CD4-positive, alpha-beta T cell (primary cell): ENCODE results near the gene VPS13D. TPM values are rescaled to one million over a fixed set of nuclear protein-coding genes. Genes with fewer than 3 reads are reported as not detected.

Experiments used
- ATAC-seq: fragments of 200-7000 bp; cut with Tn5 transposase; one replicate; pipeline ENCODE4 v1.10.0; 2022; ENCODE audit warnings: mild to moderate bottlenecking; ENCODE audit not compliant: poor library complexity
- CTCF ChIA-PET: fragments of 350-600 bp; sonication (Branson Sonifier 250); formaldehyde crosslinking; loops from one replicate; lab custom pipeline; 2021; ENCODE audit warnings: antibody characterized with exemption, inconsistent platforms; lab: Charles Lee
- POLR2A ChIA-PET: fragments of 350-600 bp; sonication (Branson Sonifier 250); formaldehyde crosslinking; loops from one replicate; lab custom pipeline; 2021; ENCODE audit warnings: antibody characterized with exemption, inconsistent platforms; lab: Charles Lee
- DNase-seq, 14 experiments: peaks; one replicate each; pipeline ENCODE4 v3.0.0-alpha.2; 2013 to 2020; ENCODE audit warnings: mixed read lengths in 2 of 14
- H3K27ac ChIP-seq, 2 donors: one replicate each; pipeline versions ENCODE4 v1.5.1 to v1.7.0; 2013; ENCODE audit warnings: low read length in 2 of 2, low read depth in 1 of 2, mild to moderate bottlenecking in 1 of 2
- H3K27me3 ChIP-seq, 2 experiments: 1 replicate in 1 of 2; 2 replicates in 1 of 2; pipeline versions ENCODE4 v1.6.1 to v1.7.0; 2013; ENCODE audit warnings: low read length in 2 of 2, control low read depth in 1 of 2, mild to moderate bottlenecking in 1 of 2, moderate library complexity in 1 of 2; ENCODE audit not compliant: insufficient read depth in 2 of 2, control insufficient read depth in 1 of 2
- H3K36me3 ChIP-seq: one replicate; pipeline ENCODE4 v1.6.1; 2013; ENCODE audit warnings: low read length, control low read depth; ENCODE audit not compliant: insufficient read depth
- H3K4me1 ChIP-seq: one replicate; pipeline ENCODE4 v1.6.1; 2013; ENCODE audit warnings: low read length, control low read depth; ENCODE audit not compliant: insufficient read depth
- H3K4me3 ChIP-seq: one replicate; pipeline ENCODE4 v1.5.1; 2013; ENCODE audit warnings: mild to moderate bottlenecking, low read length, moderate library complexity
- H3K9me3 ChIP-seq, 2 experiments: 1 replicate in 1 of 2; 2 replicates in 1 of 2; pipeline versions ENCODE4 v1.6.1 to v1.7.0; 2013; ENCODE audit warnings: low read length in 2 of 2, mild to moderate bottlenecking in 2 of 2, control low read depth in 1 of 2, moderate library complexity in 1 of 2; ENCODE audit not compliant: control insufficient read depth in 1 of 2, insufficient read depth in 1 of 2
- H3K27ac Mint-ChIP-seq: one replicate; pipeline ENCODE4 v1.8.0; 2020; ENCODE audit warnings: mixed read lengths
- H3K27me3 Mint-ChIP-seq: one replicate; pipeline ENCODE4 v1.8.0; 2021; ENCODE audit warnings: mixed read lengths
- H3K36me3 Mint-ChIP-seq: one replicate; pipeline ENCODE4 v1.8.0; 2021; ENCODE audit warnings: low read depth, mixed read lengths
- H3K4me1 Mint-ChIP-seq: one replicate; pipeline ENCODE4 v1.8.0; 2021; ENCODE audit warnings: low read depth, mixed read lengths
- H3K4me3 Mint-ChIP-seq: one replicate; pipeline ENCODE4 v1.8.0; 2020; ENCODE audit warnings: mild to moderate bottlenecking, mixed read lengths
- H3K9me3 Mint-ChIP-seq: one replicate; pipeline ENCODE4 v1.8.0; 2020; ENCODE audit warnings: mixed read lengths
- CTCF ChIP-seq: fragments of 200-600 bp; IDR thresholded peaks from one replicate; pipeline ENCODE4 v1.8.0; 2022; ENCODE audit warnings: antibody characterized with exemption, mild to moderate bottlenecking
- intact Hi-C, 2 experiments: fragments of 100-400 bp; cut with DNase I in 1 of 2; cut with micrococcal nuclease in 1 of 2; formaldehyde crosslinking; loops; one replicate each; pipeline versions ENCODE4 v1.15.1 to v1.9.0; 2023 to 2025; cut with DNase I, micrococcal nuclease
- total RNA-seq, 174 experiments: library from RNA in 2 of 174; stranded (reverse) in 2 of 174; gene quantifications; one replicate each; pipeline ENCODE4 v1.2.3 and lab custom pipeline; 2021 to 2026

The VPS13D gene
- total RNA-seq, 2 experiments from 2014 or later, result 63.0 to 67.3 TPM

- Mint-ChIP-seq H3K9me3 (no peaks in the 10 kb centered on the region), H3K27me3 (no peaks in the 10 kb centered on the region), H3K4me1 (peaks cover 50% of the 10 kb centered on the region), H3K4me3 (peak overlapping the region; percentile 20), H3K36me3 (peaks cover 17% of the 10 kb centered on the region), H3K27ac (peak overlapping the region; percentile 83)
- H3K27me3 ChIP-seq, result no peaks in the 10 kb centered on the region
- H3K36me3 ChIP-seq, result peaks cover 30% of the 10 kb centered on the region
- POLR2A ChIA-PET, result interaction anchor here (0.6 to 5.9 kb wide), 9 partner anchors 21 to 190 kb away, joined by 3 to 68 read pairs (median 6); partner anchors contain the start of genes MIIP and VPS13D
- no peak for TF ChIP-seq CTCF
- CTCF ChIA-PET, result interaction anchor here (0.6 to 12.0 kb wide), 6 partner anchors 17 to 85 kb away, joined by 3 to 142 read pairs (median 3); no protein-coding TSS in a partner anchor
- no peak for DNase-seq
- H3K4me1 ChIP-seq, result peaks cover 49% of the 10 kb centered on the region
- peak overlapping the region; percentile 29 to 49 for H3K27ac ChIP-seq
- ATAC-seq, result no peak
- intact Hi-C loops, result loop anchor here (1.0 to 5.0 kb wide), 3 partner anchors 31 to 85 kb away; partner anchors contain the start of gene TNFRSF1B (in 2 of the 2)
- no peak overlapping the region for H3K4me3 ChIP-seq
- H3K9me3 ChIP-seq, result no peaks in the 10 kb centered on the region
These were observed 20.4 kb upstream of the VPS13D start for GRCh38 chr1:12209495-12209832.

- intact Hi-C loops, result no loop called here
- Mint-ChIP-seq H3K4me3 (no peak overlapping the region), H3K27me3 (no peaks in the 10 kb centered on the region), H3K9me3 (no peaks in the 10 kb centered on the region), H3K36me3 (no peaks in the 10 kb centered on the region), H3K4me1 (peaks cover 19% of the 10 kb centered on the region), H3K27ac (no peak overlapping the region)
- H3K9me3 ChIP-seq, result no peaks in the 10 kb centered on the region
- peaks cover 20% of the 10 kb centered on the region for H3K4me1 ChIP-seq
- no peak for TF ChIP-seq CTCF
- ATAC-seq (no peak), DNase-seq (no peak)
- ChIA-PET POLR2A (no interaction called here), CTCF (interaction anchor here (12.0 kb wide), 1 partner anchor 91 kb away, joined by 142 read pairs; no protein-coding TSS in a partner anchor)
- no peaks in the 10 kb centered on the region for H3K36me3 ChIP-seq
- H3K4me3 ChIP-seq, result no peak overlapping the region
- H3K27me3 ChIP-seq, result no peaks in the 10 kb centered on the region
- no peak overlapping the region for H3K27ac ChIP-seq
These were observed 14.5 kb upstream of the VPS13D start for GRCh38 chr1:12215118-12215961.

GRCh38 chr1:12219800-12220199 lies 10.0 kb upstream of the VPS13D start:
- POLR2A ChIA-PET, result no interaction called here
- Histone ChIP-seq H3K4me1 (no peaks in the 10 kb centered on the region), H3K9me3 (peaks cover 0 to 11% of the 10 kb centered on the region in 2 experiments), H3K27me3 (no peaks in the 10 kb centered on the region), H3K27ac (no peak overlapping the region), H3K36me3 (no peaks in the 10 kb centered on the region), H3K4me3 (no peak overlapping the region)
- H3K4me1 Mint-ChIP-seq, result no peaks in the 10 kb centered on the region
- H3K27me3 Mint-ChIP-seq, result no peaks in the 10 kb centered on the region
- DNase-seq (no peak), ATAC-seq (no peak)
- no peaks in the 10 kb centered on the region for H3K36me3 Mint-ChIP-seq
- TF ChIP-seq CTCF, result no peak
- H3K4me3 Mint-ChIP-seq, result no peak overlapping the region
- H3K27ac Mint-ChIP-seq, result no peak overlapping the region
- H3K9me3 Mint-ChIP-seq, result no peaks in the 10 kb centered on the region
- CTCF ChIA-PET, result interaction anchor here (1.4 kb wide), 1 partner anchor 95 kb away, joined by 4 read pairs; no protein-coding TSS in a partner anchor
- intact Hi-C loops, result no loop called here
